HG03103 (cell line): ENCODE measurements around the gene SRR.
"Not testable (repeated sequence)": the region's sequence is repeated elsewhere in the genome, so short reads cannot be mapped to it uniquely, and the experiment has no call there.

ENCODE experiments used
- ATAC-seq: cut with Tn5 transposase; IDR thresholded peaks from one replicate; pipeline ENCODE4 v1.9.1; 2021; ENCODE audit warnings: low read depth; ENCODE audit not compliant: unreplicated experiment

SRR gene

GRCh38 chr17:2303204-2304188 lies at the start of gene SRR, which contains the start of gene SMG6:
Gene SRR (plus strand): TSS chr17:2303950. CDS start chr17:2315561, 11,611 bp downstream.
Gene SMG6 (minus strand): TSS chr17:2303785. CDS start chr17:2303720, 65 bp downstream.
- ATAC-seq: peak; percentile 66

- not testable (repeated sequence) for ATAC-seq
Observed at GRCh38 chr17:2258830-2259229, 44.9 kb upstream of the SRR start.

- no peak for ATAC-seq
Observed at GRCh38 chr17:2259769-2260536, 43.8 kb upstream of the SRR start.

GRCh38 chr17:2262135-2262587 lies 41.6 kb upstream of the SRR start:
- no peak for ATAC-seq

GRCh38 chr17:2263183-2264066 lies 40.3 kb upstream of the SRR start:
- ATAC-seq: no peak

- ATAC-seq: no peak
Observed at GRCh38 chr17:2264067-2264860, 39.5 kb upstream of the SRR start.

GRCh38 chr17:2265166-2265565 lies 38.6 kb upstream of the SRR start:
- not testable (repeated sequence) for ATAC-seq

- peak; percentile 61 for ATAC-seq
Observed at GRCh38 chr17:2266045-2266864, 37.5 kb upstream of the SRR start.

GRCh38 chr17:2266865-2267228 lies 36.9 kb upstream of the SRR start:
- ATAC-seq: peak; percentile 24

GRCh38 chr17:2267354-2267753 lies 36.4 kb upstream of the SRR start:
- no peak for ATAC-seq

GRCh38 chr17:2271985-2272702 lies 31.6 kb upstream of the SRR start:
- ATAC-seq: no peak

- no peak for ATAC-seq
Observed at GRCh38 chr17:2274414-2274813, 29.3 kb upstream of the SRR start.

GRCh38 chr17:2275722-2276121 lies 28.0 kb upstream of the SRR start:
- ATAC-seq: no peak

GRCh38 chr17:2277429-2278170 lies 26.1 kb upstream of the SRR start:
- ATAC-seq: no peak

- no peak for ATAC-seq
Observed at GRCh38 chr17:2279707-2280106, 24.0 kb upstream of the SRR start.

- no peak for ATAC-seq
Observed at GRCh38 chr17:2282297-2282873, 21.4 kb upstream of the SRR start.

- ATAC-seq: no peak
Observed at GRCh38 chr17:2283302-2283701, 20.4 kb upstream of the SRR start.
